ENCODE results near the gene DVL2. TPM values are rescaled to one million over a fixed set of nuclear protein-coding genes. Genes with fewer than 3 reads are reported as not detected.

DVL2 gene
- total RNA-seq, 1 experiment from 2014 or later, result 41.3 TPM

DNA sequence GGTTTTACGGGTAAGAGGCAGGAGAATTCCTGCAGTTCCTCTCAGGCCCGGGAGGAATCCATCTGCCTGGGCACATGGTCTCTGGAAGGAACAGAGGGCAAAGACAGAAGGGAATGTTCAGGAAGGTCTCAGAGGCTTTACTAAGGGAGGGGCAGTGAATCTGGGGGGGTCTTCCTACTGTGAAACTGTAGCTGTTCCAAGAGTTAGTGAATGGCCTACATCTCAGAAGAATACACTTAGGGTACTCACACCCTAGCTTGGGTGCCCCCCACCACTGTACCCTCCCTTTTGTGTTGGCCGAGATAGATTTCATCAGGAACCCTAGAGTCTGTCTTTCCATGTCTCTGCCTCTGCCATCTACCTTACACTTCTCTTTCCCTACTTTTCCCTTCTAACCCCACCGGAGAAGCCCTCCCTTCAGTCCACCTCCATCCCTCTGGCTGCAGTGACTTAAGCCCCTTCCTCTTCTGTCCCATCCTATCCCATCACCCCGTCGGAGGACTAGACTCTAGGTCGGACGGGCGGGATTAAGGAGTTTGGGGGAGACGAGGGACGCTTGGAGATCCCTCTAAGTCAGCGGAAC, 15.0 kb downstream of the DVL2 start:
- peak overlapping the region; percentile 73 for H3K27ac Mint-ChIP-seq (ENCODE audit: unreplicated experiment)
- H3K4me3 Mint-ChIP-seq (ENCODE audit: unreplicated experiment), result peak overlapping the region; percentile 77
- no peaks in the 10 kb centered on the region for H3K36me3 ChIP-seq (ENCODE audit: control insufficient read depth, insufficient read depth, low read length)
- H3K4me3 ChIP-seq (ENCODE audit: low read depth, low read length), result peak overlapping the region; percentile 80
- intact Hi-C loops (cut with micrococcal nuclease; ENCODE audit: unreplicated experiment), result loop anchor here (1.0 kb wide), 1 partner anchor 28 kb away; no protein-coding TSS in a partner anchor
- BruUV-seq (replicated peaks), result no TSS peak
- peaks cover 5% of the 10 kb centered on the region for H3K4me1 Mint-ChIP-seq (ENCODE audit: low read depth, unreplicated experiment)
- H3K9me3 Mint-ChIP-seq (ENCODE audit: unreplicated experiment), result no peaks in the 10 kb centered on the region
- peaks cover 10% of the 10 kb centered on the region for H3K4me1 ChIP-seq
- TF ChIP-seq, protein P1, sequence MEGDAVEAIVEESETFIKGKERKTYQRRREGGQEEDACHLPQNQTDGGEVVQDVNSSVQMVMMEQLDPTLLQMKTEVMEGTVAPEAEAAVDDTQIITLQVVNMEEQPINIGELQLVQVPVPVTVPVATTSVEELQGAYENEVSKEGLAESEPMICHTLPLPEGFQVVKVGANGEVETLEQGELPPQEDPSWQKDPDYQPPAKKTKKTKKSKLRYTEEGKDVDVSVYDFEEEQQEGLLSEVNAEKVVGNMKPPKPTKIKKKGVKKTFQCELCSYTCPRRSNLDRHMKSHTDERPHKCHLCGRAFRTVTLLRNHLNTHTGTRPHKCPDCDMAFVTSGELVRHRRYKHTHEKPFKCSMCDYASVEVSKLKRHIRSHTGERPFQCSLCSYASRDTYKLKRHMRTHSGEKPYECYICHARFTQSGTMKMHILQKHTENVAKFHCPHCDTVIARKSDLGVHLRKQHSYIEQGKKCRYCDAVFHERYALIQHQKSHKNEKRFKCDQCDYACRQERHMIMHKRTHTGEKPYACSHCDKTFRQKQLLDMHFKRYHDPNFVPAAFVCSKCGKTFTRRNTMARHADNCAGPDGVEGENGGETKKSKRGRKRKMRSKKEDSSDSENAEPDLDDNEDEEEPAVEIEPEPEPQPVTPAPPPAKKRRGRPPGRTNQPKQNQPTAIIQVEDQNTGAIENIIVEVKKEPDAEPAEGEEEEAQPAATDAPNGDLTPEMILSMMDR (IDR thresholded peaks at IDR 0.05; ENCODE audit: insufficient read depth in 1 of 2, low read depth in 1 of 2, low read length in 1 of 2, severe bottlenecking in 1 of 2, unreplicated experiment in 1 of 2), result no peak
- no peaks in the 10 kb centered on the region for H3K27me3 ChIP-seq (replicated peaks; ENCODE audit: control insufficient read depth, insufficient read depth, low read length)
- no peak for DNase-seq
- ChIA-PET POLR2A (interaction anchor here (0.5 to 2.3 kb wide), 3 partner anchors 15 to 146 kb away, joined by 3 to 6 read pairs (median 6); partner anchors contain the start of gene DVL2), CTCF (no interaction called here)
- no peaks in the 10 kb centered on the region for H3K27me3 Mint-ChIP-seq (ENCODE audit: insufficient read depth, unreplicated experiment)
- H3K36me3 Mint-ChIP-seq (ENCODE audit: insufficient read depth, unreplicated experiment), result peaks cover 58% of the 10 kb centered on the region
- H3K9me3 ChIP-seq, result no peaks in the 10 kb centered on the region

DNA sequence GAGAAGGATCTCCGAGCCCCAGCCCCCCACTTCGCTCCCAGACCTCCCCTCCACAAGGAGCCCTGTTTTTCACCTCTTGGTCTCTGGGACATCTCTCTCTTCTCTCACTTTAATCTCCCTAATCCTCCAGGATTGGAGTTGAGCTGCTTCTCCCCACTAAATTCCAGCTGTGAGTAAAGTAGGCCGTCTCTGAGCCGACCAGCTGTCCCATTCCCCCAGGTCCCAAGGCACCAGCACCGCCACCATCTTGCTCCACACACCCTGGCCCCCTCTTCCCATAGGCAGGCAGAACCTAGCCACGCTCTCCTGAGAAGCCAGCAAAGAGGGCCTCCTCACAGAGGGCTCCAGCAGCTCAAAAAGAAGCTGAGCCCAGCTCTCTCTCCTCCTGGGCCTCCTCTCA, 15.6 kb downstream of the DVL2 start:
- Histone ChIP-seq H3K4me1 (peaks cover 10% of the 10 kb centered on the region), H3K9me3 (no peaks in the 10 kb centered on the region), H3K4me3 (ENCODE audit: low read depth, low read length) (no peak overlapping the region), H3K36me3 (ENCODE audit: control insufficient read depth, insufficient read depth, low read length) (no peaks in the 10 kb centered on the region), H3K27me3 (replicated peaks; ENCODE audit: control insufficient read depth, insufficient read depth, low read length) (no peaks in the 10 kb centered on the region)
- no peaks in the 10 kb centered on the region for H3K27me3 Mint-ChIP-seq (ENCODE audit: insufficient read depth, unreplicated experiment)
- peaks cover 5% of the 10 kb centered on the region for H3K4me1 Mint-ChIP-seq (ENCODE audit: low read depth, unreplicated experiment)
- intact Hi-C loops (cut with micrococcal nuclease; ENCODE audit: unreplicated experiment), result loop anchor here (1.0 kb wide), 1 partner anchor 27 kb away; no protein-coding TSS in a partner anchor
- POLR2A ChIA-PET, result interaction anchor here (2.3 kb wide), 1 partner anchor 16 kb away, joined by 6 read pairs; the partner anchor contains the start of gene DVL2
- CTCF ChIA-PET, result no interaction called here
- BruUV-seq (replicated peaks), result no TSS peak
- peaks cover 60% of the 10 kb centered on the region for H3K36me3 Mint-ChIP-seq (ENCODE audit: insufficient read depth, unreplicated experiment)
- TF ChIP-seq, protein P1 (IDR thresholded peaks at IDR 0.05; ENCODE audit: insufficient read depth in 1 of 2, low read depth in 1 of 2, low read length in 1 of 2, severe bottlenecking in 1 of 2, unreplicated experiment in 1 of 2), result no peak
- H3K4me3 Mint-ChIP-seq (ENCODE audit: unreplicated experiment), result peak overlapping the region; percentile 77
- H3K27ac Mint-ChIP-seq (ENCODE audit: unreplicated experiment), result no peak overlapping the region
- no peak for DNase-seq
- H3K9me3 Mint-ChIP-seq (ENCODE audit: unreplicated experiment), result no peaks in the 10 kb centered on the region

DNA sequence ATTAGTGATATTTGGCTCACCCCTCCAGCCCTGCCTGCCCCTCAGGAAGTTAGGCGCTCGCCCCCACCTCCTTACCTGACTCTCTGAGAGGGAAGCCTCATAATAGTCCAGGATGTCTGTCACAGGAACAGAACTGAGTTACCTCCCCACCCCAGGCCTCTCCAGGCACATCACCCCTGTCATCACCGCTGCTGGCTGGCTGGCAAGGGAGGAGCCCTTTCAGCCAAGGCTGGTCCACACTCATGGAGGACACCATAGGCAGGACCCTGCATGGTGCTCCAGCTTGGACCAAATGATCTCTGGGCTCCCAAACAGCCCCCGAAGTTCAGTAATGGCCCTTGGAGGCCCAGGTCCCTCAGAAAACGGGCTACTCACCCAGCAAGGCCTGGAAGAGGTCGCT, 16.2 kb downstream of the DVL2 start:
- intact Hi-C loops (cut with micrococcal nuclease; ENCODE audit: unreplicated experiment), result no loop called here
- Mint-ChIP-seq H3K36me3 (ENCODE audit: insufficient read depth, unreplicated experiment) (peaks cover 58% of the 10 kb centered on the region), H3K9me3 (ENCODE audit: unreplicated experiment) (no peaks in the 10 kb centered on the region), H3K27me3 (ENCODE audit: insufficient read depth, unreplicated experiment) (no peaks in the 10 kb centered on the region), H3K27ac (ENCODE audit: unreplicated experiment) (no peak overlapping the region), H3K4me1 (ENCODE audit: low read depth, unreplicated experiment) (peaks cover 5% of the 10 kb centered on the region), H3K4me3 (ENCODE audit: unreplicated experiment) (no peak overlapping the region)
- no peaks in the 10 kb centered on the region for H3K36me3 ChIP-seq (ENCODE audit: control insufficient read depth, insufficient read depth, low read length)
- no peak overlapping the region for H3K4me3 ChIP-seq (ENCODE audit: low read depth, low read length)
- DNase-seq, result no peak
- H3K4me1 ChIP-seq, result peaks cover 10% of the 10 kb centered on the region
- no peaks in the 10 kb centered on the region for H3K27me3 ChIP-seq (replicated peaks; ENCODE audit: control insufficient read depth, insufficient read depth, low read length)
- TF ChIP-seq, protein P1 (IDR thresholded peaks at IDR 0.05; ENCODE audit: insufficient read depth in 1 of 2, low read depth in 1 of 2, low read length in 1 of 2, severe bottlenecking in 1 of 2, unreplicated experiment in 1 of 2), result no peak
- BruUV-seq (replicated peaks), result no TSS peak
- no peaks in the 10 kb centered on the region for H3K9me3 ChIP-seq
- CTCF ChIA-PET, result no interaction called here
- POLR2A ChIA-PET, result no interaction called here

Data from Caco-2 (cell line).